IPS-NIHi7 (cell line): Measurements from ENCODE around the gene SLC9A4.
"Not testable (repeated sequence)": the region's sequence is repeated elsewhere in the genome, so short reads cannot be mapped to it uniquely, and the experiment has no call there.

ENCODE experiments used
- DNase-seq: peaks from one replicate; pipeline ENCODE4 v3.0.0; 2012; ENCODE audit warnings: mixed read lengths; ENCODE audit errors: extremely low spot score

The SLC9A4 gene

DNA sequence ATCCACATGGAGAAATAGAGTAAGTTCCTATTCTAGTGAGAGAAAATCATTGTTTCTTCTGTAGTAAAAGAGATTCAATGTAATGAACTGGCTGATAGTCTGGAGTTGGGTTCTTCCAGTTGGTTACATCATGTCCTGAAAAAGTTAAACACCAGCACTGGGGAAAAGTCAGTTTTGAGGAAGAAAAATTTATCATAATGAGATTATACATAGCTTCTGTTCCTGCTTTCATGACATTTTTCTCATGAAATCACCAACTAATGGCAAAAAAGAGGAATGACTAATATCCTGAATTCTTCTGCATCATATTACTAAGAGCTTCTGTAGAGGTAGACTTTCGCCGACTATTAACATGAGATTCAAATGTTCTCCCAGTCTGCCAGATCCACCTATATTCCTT lies 77.1 kb downstream of the SLC9A4 start:
- DNase-seq, result no peak

DNA sequence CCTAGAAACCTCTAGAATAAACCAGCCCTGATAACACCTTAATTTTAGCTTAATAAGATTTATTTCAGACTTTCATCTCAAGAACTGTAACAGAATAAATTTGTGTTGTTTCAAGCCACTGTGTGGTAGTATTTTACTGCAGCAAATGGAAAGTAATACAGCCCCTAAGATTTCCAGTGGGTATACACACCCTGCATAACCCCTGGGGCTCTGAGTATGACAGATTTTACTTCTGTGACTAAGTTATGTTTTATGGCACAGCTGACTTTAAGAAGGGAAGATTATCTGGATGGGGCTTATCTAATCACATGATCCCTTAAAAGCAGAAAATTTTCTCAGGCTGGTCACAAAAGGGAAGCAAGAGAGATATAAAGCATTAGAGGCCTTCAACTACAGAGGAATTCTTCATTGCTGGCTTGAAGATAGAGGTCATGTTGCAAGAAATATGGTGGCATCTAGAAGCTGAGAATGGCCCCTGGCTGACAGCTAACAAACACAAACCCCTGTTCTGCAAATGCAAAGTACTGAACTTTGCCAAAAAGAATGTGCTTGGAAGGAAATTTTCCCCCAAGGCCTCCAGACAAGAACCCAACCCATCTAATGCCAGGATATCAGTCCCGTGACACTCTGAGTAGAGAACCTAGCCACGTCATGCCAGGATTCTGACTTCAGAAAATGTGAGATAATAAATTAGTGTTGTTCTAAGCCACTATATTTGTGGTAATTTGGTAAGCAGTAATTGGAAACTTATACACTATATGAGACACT lies 78.5 kb downstream of the SLC9A4 start:
- DNase-seq, result no peak

DNA sequence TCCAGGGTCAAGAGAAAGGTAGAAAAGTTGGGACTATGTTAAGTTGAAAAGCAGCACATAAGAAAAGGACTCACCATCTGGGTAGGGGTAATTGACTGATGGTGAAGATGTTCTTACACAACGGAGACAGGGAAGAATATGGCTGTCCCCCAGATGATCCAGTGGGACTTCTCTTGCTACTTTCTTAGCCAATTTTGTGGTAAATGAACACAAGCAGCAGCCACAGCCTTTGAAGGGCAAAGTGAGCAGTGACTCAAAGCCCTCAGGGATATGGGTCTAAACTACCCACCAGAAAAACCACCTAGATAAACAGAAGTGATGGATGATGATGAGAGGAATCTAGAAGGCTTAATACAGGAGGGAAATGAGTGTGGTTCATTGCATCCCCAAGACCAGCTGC lies 80.6 kb downstream of the SLC9A4 start:
- DNase-seq, result no peak

DNA sequence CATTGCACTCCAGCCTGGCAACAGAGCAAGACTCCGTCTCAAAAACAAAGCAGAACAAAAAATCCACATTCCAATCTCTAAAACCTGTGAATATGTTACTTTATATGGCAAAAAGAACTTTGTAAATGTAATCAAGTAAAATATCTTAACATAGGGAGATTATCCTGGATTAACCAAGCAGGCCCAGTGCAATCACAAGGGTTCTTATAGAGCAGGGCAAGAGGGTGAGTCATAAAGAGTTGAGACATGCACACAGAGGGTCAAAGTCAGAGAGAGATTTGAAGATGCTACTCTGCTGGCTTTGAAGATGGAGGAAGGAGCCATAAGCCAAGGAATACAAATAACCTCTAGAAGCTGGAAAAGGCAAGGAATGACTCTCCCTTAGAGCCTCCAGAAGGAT lies 85.4 kb downstream of the SLC9A4 start:
- DNase-seq, result no peak

DNA sequence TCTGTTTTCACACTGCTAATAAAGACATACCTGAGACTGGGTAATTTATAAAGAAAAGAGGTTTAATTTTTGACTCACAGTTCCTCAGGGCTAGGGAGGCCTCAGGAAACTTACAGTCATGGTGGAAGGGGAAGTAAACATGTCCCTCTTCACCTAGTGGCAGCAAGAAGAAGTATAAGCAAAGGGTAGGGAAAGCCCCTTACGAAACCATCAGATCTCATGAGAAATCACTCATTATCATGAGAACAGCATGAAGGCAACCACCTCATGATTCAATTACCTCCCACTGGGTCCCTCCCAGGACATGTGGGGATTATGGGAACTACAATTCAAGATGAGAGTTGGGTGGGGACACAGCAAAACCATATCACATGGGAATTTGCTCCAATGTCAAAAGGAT lies 89.5 kb downstream of the SLC9A4 start:
- DNase-seq, result not testable (repeated sequence)

DNA sequence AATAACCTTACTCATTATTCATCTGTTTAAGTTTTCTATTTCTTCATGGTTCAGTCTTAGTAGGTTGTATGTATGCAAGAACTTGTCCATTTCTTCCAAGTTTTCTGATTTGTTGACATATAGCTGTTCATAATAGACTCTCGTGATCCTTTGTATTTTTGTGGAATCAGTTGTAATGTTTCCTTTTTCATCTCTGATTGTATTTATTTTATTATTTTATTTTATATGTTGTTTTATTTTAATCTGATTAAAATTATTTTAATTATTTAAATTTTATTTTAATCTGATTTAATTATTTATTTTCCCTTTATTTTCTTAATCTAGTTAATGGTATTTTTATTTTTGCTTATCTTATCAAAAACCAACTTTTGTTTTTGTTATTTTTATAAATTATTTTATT lies 102.9 kb downstream of the SLC9A4 start:
- no peak for DNase-seq

DNA sequence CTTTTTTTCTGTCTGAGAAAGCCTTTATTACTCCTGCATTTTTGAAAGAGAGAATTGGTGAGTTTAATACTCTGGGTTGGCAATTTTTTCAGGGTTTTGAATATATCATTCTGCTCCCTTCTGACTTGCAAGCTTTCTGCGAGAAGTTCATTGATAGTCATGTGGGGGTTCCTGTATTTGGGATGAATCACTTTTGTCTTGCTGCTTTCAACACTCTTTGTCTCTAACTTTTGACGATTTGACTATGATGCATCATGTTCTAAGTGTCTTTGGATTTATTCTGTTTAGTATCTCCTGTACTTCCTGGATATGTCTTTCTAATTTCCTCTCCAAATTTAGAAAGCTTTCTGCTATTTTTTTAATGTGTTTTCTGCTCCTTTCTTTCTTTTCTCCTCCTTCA lies 105.3 kb downstream of the SLC9A4 start:
- DNase-seq, result no peak

DNA sequence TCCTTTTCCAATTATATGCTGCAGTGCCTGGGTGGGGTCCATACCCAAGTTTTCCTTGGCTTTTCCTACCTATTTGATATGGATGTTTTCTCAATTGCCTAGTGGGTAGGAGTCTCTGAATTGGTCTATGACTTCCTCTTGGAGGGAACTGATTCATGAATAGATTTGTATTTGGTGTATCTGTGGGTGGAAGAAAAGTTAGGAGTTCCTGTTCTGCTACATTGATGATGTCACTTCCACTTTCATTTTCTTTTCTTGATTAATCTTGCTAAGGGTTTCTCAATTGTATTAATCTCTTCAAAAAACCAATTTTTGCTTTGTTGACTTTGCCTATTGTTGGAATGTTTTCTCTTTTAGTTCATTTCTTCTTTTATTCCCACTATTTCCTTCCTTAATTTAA lies 108.9 kb downstream of the SLC9A4 start:
- no peak for DNase-seq

DNA sequence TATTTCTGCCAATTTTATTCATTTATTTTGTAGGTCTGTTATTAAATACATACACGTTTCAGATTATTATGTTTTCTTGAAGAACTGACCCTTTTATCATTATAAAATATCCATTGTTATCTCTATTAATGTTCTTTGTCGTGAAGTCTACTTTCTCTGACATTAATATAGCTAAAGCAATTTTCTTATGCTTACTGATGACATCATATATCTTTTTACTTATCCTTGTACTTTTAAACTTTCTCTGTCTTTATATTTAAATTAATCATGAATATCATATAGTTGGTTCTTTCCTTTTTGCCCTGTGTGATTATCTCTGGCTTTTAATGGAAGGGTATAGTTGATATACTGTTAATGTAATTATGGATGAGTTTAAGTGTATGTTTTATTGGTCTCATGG lies 109.8 kb downstream of the SLC9A4 start:
- no peak for DNase-seq
